HG03432 (cell line): ENCODE results near the gene ZFR2.
"Not testable (repeated sequence)": the region's sequence is repeated elsewhere in the genome, so short reads cannot be mapped to it uniquely, and the experiment has no call there.

Source experiments
- ATAC-seq: cut with Tn5 transposase; IDR thresholded peaks from one replicate; pipeline ENCODE4 v1.9.1; 2021; ENCODE audit warnings: mild to moderate bottlenecking, moderate library complexity; ENCODE audit not compliant: unreplicated experiment

The ZFR2 gene

DNA sequence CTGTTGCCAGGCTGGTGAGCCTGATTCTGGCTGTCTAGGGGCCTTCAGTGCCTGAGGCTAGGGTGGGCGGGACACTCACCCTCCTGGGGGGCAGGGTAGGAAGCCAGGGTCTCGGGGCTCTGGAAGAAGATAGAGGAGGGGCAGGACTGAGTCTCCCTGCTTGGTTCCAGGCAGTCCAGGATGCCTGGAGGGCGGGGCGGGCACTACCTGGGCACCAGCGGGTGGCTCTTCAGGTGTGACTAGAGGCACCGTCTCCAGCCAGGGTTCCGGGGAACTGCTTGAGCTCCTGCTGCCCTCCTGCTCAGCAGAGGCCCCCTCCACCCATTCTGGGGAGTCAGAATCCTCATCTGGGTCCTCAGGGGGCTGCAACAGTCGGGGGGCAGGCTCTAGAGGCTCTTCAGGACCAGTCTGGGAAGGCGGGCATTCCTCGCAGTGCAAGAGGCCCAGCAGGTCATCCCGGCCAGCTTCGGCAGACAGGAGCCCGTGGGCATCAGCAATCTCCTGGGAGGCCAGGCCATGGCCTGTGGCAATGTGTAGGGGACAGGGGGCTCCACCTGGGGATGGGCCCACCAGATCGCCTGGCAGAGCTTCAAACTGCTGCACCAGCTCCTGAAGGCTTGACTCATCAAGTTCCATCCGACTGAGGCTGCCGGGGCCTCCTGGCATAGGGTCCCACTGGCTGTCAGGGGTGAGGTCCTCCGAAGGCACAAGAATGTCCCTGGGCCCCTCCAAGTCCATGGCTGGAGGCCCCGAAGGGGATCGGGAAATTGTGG is 109.2 kb downstream of the ZFR2 start:
- ATAC-seq: no peak

DNA sequence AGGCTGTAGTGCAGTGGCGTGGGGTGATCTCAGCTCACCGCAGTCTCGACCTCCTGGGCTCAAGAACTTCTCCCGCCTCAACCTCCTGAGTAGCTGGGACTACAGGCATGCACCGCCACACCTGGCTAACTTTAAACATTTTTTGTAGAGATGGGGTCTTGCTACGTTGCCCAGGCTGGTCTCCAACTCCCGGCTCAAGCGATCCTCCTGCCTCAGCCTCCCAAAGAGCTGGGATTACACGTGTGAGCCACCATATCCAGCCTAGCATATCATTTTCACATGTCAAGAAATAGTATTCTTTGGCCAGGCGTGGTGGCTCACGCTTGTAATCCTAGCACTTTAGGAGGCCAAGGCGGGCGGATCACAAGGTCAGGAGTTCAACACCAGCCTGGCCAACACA is 110.5 kb downstream of the ZFR2 start:
- not testable (repeated sequence) for ATAC-seq

DNA sequence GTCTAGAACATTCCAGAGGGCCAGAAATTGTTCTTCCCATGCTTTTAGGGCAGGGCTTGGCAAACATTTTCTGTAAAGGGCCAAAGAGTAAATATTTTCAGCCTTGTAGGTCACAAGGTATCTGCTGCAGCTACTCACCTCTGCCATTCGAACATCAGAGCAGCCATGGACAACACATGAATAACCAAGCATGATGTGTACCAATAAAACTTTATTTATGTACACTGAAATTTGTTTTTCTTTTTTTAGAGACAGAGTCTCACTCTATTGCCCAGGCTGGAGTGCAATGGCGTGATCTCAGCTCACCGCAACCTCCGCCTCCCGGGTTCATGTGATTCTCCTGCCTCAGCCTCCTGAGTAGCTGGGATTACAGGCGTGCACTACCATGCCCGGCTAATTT is 111.1 kb downstream of the ZFR2 start:
- not testable (repeated sequence) for ATAC-seq
